Epithelial cell of proximal tubule (primary cell): ENCODE data around the gene LAMC2. TPM values are rescaled to one million over a fixed set of nuclear protein-coding genes. Genes with fewer than 3 reads are reported as not detected.

ENCODE experiments used
- DNase-seq: peaks from one replicate; pipeline ENCODE4 v3.0.0-alpha.2; 2011; ENCODE audit warnings: low read depth
- H3K4me3 ChIP-seq: 2 replicates; pipeline ENCODE4 v1.5.1; 2011; ENCODE audit warnings: low read depth, mild to moderate bottlenecking, low read length
- CTCF ChIP-seq: conservative IDR thresholded peaks from 2 replicates; pipeline ENCODE4 v1.5.1; 2012; ENCODE audit warnings: low read depth, mild to moderate bottlenecking, low read length
- total RNA-seq: library from RNA; depleted of rRNA; stranded (reverse); fragments of >200 nt; gene quantifications from 2 replicates; pipeline ENCODE4 v1.2.3, GENCODE V29; 2015

Gene LAMC2
- total RNA-seq, 1 donor from 2014 or later = 382 TPM

- H3K4me3 ChIP-seq = no peak overlapping the region
- no peak for TF ChIP-seq CTCF
- DNase-seq = no peak
Observed at GRCh38 chr1:183231545-183231944, 45.5 kb downstream of the LAMC2 start.

GRCh38 chr1:183233113-183233512, 47.0 kb downstream of the LAMC2 start:
- no peak overlapping the region for H3K4me3 ChIP-seq
- DNase-seq = no peak
- no peak for TF ChIP-seq CTCF

- peak overlapping the region; percentile 34 for H3K4me3 ChIP-seq
- peak; percentile 83 for TF ChIP-seq CTCF
- DNase-seq = peak; percentile 93
Observed at GRCh38 chr1:183234660-183235476, 48.8 kb downstream of the LAMC2 start.

- DNase-seq = no peak
- no peak for TF ChIP-seq CTCF
- H3K4me3 ChIP-seq = no peak overlapping the region
Observed at GRCh38 chr1:183235503-183235902, 49.4 kb downstream of the LAMC2 start.

GRCh38 chr1:183236158-183236725, 50.2 kb downstream of the LAMC2 start:
- H3K4me3 ChIP-seq = no peak overlapping the region
- TF ChIP-seq CTCF = no peak
- DNase-seq = no peak

- no peak overlapping the region for H3K4me3 ChIP-seq
- DNase-seq = no peak
- no peak for TF ChIP-seq CTCF
Observed at GRCh38 chr1:183237046-183237445, 51.0 kb downstream of the LAMC2 start.
